IPS DF 19.7 (cell line): ENCODE results near the gene CSNK1G1.

Source experiments
- DNase-seq: peaks from one replicate; pipeline ENCODE4 v3.0.0-alpha.2; 2013; ENCODE audit warnings: low read depth, low spot score

CSNK1G1 gene

DNA sequence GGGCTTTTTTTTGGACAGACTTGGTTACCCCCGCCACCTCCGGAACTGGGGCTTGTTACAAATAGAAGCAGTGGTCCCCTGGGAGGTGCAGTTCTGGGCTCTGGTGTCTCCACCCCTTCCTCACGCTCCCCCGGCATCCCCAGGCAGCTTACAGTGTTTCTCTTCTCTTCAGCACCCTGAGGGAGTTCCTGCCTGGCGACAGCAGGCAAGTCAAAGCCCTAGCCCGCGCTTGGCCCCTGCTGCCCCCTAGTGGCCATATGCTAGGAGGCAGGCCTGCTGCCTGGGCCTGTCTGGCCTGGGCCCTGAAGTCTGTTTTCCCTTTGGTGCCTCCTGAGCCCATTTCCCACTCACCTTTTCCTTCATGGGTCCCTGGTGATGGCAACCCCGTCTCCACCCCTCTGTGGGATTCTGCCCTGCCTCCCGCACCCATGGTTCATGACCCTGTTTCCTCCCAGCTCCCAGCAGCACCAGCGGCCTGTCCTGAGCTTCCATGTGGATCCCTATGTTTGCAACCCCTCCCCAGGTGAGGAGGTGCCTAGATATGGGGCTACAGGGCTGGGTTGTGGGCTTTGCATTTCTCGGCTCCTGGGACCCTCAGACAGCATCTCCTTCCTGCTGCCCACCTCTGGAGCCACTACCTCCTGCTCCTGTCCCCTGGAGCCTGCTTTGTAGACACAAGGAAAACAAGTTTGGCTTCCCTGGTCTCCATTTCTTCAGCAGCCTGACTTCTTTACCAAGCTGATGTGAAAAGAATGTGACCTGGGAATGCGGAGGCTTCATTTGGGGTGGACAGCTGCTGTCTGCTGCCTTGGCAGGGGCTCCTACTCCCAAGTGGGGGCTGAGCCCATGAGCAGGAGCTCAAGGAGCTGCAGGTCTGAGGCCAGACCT is 202.2 kb downstream of the CSNK1G1 start:
- peak; percentile 57 for DNase-seq

DNA sequence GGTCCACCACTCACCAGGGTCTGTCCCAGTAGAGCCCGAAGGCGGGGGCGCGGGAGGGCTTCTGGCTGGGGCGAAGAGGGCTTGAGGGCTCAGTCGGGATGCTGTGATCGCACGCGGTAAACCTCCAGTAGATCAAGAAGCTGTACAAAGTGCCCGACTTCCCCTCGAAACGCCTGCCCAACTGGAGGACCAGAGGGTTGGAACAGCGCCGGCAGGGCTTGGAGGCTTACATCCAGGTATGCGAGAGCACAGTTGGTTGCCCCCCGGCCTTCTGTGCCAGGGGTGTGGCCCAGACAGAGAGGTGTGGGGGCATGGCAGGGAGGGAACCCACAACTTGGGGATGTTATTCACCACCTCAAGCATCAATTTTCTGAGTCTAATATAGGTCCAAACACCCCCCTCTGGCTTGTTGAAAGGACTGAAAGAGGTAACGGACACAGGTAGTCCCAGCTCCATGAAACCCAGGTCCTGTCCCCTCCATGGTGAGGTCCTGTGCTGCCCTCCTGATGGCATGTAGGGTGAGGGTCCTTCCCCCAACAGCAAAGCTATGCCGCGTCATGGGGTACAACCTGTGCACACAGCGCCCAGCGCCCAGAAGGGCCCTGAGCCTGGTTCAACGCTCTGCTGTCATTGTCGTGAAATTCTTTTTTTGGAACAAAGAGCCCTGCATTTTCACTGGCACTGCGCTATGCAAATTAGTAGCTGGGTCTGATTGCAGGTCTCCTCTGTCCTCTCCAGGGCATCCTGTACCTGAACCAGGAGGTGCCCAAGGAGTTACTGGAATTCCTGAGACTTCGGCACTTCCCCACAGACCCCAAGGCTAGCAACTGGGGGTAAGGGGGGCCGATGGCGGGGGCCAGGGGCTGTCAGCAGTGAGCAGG is 203.2 kb downstream of the CSNK1G1 start:
- no peak for DNase-seq

DNA sequence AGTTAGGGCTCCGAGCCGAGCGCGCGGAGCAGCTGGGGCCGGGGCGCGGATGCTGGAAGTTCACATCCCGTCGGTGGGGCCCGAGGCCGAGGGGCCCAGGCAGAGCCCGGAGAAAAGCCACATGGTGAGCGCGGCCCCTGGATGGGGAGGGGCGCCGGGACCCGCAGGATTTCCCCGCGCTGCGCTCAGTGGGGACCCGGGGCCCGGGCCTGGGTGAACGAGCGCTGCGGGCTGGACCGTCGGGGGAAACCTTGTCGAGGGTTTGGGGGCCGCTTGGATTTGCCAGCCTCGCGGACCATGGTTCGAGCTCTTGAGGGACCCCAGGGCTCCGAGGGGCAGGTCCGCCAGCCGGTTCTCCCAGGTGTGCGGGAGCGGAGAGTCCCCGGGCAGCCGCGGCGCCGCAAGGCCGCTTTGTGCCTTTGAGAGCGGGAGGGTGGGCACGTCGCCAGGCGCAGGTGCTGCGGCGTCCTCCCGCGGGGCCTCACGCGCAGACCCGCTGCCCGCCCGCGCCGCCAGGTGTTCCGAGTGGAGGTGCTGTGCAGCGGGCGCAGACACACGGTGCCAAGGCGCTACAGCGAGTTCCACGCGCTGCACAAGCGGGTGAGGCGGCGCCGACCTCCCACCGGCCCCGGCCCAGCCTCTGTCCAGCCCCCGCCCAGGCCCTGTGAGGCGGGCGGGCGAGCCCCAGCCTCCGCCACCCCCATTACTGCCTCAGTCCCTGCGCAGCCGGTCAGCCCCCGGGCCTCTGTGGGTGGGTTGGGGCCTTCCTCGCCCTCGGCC is 204.1 kb downstream of the CSNK1G1 start, which contains the start of gene SNX22:
TSS of gene SNX22 (plus strand) at position 5 of the 780 bp plus-strand sequence. CDS start at position 50, 45 bp downstream.
- no peak for DNase-seq

DNA sequence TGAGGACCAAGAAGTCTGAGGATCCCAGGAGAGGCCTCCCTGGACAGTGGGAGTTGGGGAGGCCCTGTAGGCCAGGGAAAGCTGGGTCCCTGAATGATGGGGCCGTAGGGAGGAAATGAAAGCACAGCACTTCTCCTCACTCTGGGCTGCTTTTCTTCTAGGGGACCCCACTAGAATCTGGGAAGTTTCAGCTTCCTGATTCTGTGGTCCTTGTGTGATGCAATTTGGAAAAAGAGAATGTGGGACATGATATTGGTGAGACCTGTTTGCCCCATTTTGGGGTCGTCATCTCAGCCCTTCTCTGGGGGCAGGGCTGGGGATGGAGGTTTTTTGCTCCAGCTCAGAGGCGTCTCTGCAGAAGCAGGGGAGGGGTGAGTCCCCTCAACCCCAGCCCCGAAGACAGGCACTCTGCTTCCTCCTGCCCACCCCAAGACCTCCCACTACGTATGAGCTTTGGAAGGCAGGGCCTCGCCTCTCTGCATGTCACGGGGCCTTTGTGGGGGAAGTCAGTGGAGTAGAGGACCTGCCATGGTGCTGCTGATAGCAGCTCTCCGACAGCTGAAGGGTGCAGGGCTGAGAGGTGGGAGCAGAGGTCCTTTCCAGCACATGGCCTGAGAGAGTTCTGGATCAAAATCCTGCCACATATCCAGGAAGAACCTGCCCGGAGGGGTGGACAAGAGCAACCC is 205.9 kb downstream of the CSNK1G1 start:
- DNase-seq = no peak

DNA sequence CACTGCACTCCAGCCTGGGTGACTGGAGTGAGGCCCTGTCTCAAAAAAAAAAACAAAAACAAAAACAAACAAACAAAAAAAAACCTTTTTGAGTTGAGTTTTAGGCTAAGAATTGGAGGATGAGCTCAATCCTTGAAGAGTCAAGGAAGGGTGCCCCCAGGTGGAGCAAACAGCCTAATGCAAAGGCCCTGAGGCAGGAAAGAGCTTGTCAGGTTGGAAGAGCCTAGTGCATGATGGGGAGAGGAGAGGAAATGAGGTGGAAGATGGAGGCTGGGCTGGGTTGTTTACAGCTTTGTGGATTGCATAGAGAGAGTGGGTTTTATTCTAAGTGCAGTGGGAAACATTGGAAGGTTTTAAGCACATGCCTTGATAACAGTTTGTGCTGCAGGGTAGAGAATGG is 206.5 kb downstream of the CSNK1G1 start:
- no peak for DNase-seq

DNA sequence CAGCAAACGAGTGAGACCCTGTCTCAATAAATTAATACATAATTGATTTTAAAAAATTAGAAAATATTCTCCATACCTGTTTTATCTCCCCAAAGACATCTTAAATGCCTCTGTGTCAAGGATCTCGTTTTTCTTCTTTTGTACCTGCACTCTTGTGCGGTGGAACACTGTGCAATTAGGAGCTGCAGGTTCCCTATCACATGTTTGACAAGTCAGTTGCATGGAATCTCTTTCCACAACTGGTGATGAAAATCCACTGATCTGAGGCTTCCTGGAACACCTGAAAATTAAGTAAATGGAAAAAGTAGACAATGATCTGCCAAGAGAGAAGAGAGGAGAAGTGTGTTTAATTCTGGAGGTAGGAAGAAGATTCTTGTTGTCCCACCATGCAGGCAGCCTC is 207.4 kb downstream of the CSNK1G1 start:
- DNase-seq = no peak

DNA sequence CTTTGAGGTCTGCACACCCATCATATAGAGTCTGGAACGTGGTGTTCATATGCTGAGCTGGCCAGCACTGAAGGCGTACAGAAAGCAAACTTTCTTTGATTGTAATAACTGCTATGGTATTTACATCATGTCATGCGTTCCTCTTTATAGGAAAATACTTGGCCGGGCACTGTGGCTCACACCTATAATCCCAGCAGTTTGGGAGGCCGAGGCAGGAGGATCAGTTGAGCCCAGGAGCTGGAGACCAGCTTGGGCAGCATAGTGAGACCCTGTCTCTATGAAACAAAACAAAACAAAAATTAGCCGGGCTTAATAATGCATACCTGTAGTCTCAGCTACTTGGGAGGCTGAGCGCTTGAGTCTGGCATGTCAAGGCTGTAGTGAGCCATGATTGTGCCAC is 207.8 kb downstream of the CSNK1G1 start:
- no peak for DNase-seq

DNA sequence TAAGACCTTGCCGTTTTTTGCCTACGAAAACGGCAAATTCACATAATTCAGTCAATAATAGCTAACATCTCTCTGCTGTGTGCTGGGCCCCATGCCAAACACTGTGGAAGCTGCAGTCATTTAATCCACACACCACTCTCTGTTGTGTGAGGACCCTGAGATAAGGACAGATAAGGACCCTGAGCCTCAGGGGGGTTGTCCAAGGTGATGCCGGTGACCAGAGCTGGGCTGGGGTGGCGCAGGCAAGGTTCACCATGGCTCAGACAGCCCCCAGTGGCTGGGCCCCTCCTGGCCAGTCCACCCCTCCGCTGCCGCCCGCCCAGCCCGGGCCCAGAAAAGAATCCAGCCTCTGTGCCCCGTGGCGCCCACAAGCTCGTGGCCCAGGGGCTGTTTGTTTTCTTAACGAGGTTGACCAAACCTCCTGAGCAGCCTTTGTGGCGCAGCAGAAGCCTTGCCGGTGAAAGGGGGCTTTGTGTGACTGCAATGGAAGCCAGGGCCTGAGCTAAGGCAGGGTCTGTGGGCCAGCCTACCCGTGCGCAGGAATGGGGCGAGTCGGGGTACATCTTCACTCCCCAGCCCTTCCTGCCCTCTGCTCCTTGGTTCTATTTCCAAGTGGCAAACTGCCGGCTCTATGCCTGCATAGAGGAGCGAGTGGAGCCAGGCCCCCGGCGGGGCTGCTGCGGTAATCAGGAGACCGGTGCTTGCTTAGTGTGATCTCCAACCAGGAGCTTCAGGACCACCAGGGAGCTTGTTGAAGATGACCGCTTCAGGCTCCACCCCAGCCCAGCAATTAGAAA is 208.9 kb downstream of the CSNK1G1 start:
- no peak for DNase-seq

DNA sequence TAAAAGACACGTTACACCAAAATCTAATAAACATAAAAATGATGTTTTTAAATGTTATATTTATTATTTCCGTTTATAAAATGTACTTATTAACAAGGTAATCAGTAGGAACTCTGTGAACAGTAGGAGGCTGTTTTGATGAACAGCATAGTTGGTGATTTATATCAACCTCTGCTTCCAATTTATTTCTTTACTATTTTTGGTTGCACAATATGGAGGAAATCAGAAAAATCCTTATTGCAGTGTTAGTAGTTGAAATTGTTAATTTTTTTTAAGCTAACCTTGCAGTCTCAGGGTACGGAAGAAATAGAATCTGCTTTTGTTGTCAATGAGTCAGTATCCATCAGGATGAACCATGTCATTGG is 209.5 kb downstream of the CSNK1G1 start:
- DNase-seq = no peak

DNA sequence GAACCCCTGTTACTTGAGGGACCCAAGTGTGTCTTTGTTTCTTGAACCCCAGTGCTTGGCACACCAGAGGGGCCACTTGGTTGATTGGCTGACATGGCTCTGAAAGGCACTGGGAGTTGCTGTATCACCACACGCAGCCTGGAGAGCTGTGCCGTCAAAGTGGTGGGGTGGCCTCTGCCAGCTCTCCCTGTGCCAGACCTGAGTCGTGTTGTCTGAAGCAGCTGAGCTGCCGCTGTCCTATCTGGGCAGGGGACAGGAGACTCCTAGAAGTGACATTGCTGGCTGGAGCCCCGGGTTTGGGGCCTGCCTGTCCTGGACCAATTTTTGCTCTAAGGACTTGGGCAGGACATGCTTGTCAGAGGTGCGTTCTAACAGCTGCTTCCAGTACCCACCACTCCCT is 209.9 kb downstream of the CSNK1G1 start:
- no peak for DNase-seq

DNA sequence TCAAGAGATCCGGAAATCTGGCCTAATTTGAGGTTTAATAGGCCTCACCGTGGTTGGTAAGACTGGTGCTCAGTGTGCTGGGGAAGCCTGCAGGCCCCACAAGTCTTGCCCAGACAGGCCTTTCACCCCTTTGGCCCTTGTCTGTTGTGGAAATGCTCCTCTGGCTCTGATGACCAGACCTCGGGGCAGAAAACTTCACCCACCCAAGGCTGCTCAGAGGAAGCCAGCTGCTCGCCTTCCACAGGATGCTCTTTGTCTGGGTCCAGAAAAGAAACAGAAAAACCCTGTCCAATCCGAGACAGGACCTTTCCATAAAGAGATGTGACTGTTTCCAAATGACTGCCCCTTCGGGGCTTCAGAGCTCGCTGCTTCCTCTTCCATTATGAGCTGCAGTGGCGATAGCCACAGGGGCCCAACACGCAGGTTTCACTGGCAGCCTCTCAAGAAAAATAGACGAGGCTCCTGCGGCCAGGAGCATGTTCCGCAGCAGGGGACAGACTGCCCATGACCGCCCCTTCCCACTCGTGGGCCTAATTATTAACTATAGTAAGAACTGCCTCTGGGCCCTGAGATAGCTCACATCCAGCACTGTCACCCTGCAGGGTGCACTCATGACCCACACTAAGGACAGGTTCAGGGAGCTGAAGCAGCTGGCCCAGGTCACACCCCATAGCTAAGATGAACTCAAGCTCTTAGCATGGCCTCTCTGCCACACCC is 211.2 kb downstream of the CSNK1G1 start:
- DNase-seq = no peak

DNA sequence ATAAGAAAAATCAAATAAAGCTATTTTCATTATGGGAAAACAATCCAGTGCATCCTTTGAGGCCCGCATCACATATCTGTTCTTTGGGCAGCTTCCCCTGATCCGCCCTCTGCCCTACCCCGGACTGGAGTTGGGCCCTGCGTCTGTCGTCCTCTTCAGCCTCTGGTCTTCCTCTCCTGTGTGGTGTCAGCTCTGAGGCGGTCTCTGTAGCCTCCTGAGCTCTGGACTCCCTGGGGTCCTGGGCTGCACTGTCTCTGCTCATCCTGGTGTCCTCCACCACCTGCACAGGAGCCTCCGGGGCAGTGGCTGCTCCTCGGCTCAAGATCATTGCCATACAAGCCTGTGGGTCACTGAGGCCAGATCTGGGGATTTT is 211.8 kb downstream of the CSNK1G1 start:
- DNase-seq = no peak

DNA sequence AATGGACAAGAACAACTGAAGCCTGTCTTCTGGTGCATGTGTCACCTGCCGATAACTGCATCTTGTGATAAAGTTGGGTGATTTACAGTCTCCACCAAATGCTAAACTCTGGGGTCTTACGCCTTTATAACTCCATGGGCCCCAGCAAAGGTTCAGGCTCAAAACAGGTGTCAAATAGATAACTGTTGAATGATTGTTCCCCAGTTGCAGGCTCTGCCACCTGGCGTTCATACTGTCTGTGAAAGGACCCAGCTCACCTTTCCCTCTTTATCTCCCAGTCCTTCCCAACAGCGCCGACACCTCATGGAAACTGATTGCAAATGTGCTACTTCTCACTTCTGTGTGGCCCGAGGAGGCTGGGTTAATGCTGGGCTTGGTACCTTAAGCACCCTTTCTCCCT is 212.7 kb downstream of the CSNK1G1 start:
- DNase-seq = no peak

DNA sequence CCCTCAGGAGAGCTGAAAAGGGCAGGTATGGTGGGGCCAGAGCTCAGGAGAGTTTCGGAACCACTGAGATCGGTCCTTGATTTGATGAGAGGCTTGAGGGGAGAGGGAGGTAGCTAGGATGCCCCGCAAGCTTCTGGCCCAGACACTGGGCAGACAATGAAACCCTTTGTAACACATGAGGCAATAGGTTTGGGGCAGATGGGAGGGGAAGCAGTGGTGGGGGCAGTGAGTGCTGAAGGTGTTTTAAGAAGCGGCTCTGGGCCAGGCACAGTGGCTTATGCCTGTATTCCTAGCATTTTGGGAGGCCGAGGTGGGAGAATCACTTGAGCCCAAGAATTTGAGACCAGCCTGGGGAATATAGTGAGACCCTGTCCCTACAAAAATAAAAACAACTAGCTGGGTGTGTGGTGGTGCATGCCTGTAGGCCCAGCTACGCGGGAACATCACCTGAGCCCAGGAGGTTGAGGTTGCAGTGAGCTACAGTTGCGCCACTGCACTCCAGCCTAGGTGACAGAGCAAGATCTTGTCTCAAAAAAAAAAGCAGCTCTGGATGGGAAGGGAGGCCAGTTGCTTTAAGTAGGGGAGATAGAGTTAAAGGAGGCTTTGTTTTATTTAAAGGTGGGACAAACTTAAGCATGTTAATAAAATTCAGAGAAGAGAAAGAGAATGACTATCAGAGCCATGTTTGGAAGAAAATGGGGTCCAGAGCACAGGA is 214.0 kb downstream of the CSNK1G1 start:
- DNase-seq = no peak

DNA sequence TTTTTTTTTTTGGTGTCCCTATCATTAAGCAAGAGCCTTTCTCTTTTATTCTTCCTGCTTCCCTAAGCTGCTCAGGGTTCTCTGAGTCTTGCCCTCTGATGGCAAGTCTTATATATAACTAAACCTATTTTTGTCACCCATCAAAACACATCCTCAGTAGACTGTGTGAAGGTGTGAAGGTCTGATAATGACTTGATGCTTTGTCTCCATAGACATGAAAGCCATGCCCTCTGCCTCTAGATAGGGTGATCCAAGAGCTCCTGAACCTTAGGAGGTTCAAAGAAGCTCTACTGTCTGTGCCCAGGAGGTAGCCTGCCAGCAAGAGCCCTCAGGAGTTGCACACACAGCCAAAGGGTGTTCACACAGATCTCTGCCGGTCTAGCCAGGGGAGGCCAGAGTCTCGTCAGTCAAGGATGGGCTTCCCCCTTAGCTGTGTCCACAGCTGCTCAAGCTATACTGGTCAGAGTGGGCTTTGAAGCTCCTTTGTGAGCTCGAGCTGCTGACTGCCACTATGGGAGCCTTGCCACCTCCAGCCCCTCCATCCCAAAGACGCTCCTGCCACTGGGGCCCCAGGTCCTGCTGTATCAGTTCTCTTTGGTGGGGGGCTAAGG is 217.5 kb downstream of the CSNK1G1 start:
- no peak for DNase-seq

DNA sequence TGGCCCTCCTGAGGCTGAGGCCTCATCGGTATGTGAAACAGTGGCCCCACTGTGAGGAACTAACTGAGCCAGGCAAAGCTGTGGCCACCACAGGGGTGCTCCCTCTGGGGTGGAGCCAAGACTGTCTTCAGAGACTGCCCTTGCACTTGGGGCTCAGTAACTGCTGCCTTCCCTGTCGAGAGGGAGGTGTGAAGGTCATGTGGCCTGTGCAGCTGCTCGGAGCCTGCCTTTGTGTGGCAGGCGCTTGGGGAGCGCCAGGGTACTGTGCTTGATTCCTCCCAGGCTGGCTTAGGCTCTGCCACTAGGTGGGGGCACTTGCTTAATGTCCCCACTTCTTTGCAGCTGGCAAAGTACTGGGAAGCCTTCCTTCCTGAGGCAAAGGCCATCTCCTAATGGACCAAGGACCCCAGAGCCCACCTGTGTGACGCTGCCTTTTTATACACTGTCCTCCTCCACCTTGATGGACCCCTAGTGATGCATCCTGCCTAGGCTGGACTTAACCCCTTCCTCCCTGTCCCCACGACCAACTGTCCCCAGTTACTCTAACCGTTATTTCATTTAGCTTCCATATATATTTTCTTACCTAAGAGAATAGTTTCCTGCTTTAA is 218.6 kb downstream of the CSNK1G1 start:
- DNase-seq = no peak

DNA sequence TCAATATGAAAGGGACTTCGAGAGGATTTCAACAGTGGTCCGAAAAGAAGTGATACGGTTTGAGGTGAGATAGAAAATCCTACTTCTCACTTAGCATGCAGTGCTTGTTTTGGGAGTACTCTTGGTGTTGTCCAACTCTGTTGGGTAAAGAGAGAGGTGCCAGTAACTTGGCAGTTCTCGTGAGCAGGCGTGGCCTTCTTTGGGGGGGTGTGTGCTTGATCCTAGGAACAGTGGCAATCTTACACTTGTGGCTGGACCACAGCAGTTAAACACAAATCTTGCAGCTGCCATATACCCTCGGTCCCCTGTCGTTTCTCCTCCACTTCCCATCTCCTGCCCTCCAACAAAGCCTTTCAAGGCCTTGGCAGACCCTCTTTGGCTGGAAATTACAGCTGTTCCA is 219.6 kb downstream of the CSNK1G1 start:
- DNase-seq = no peak

DNA sequence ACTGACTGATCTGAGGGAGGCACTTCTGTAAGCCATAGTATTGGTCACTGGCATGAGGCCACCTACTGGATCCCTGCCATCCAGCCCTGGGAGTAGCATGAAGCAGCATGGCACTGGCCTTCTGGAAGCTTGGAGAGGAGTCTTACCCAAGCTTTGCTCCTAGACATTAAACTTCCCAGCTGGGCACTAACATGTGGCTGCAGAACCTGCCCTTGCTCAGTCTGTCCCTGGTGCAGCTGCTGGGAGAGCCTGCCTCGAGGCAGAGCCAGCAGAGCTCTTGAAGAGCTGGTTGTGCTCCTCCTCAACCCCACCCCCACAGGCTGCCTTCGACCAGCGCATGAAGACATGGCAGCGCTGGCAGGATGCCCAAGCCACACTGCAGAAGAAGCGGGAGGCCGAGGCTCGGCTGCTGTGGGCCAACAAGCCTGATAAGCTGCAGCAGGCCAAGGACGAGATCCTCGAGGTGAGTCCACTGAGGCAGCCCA is 221.6 kb downstream of the CSNK1G1 start:
- DNase-seq = no peak
